ENCODE results near the gene ZNF716.

The ZNF716 gene

DNA sequence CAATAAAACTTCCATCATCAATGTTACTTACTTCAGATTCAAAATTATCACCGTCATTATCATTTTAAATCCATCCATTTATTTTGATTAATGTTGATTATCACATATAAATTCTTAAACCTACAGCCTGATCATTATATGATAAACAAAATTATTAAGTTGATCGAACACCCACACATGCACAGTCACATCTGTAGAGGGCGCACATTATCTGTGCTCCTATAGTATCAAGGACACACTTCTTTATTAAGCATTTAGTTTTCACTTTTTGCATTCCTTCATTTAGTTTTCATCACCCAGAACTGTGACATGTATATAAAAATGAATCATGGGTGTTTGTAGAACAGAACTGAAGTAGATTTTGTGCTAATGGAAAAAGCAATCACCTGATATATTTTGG, 26.2 kb upstream of the ZNF716 start:
- Histone ChIP-seq H3K36me3 (ENCODE audit: insufficient read depth, low read length) (no peaks in the 10 kb centered on the region), H3K4me3 (no peak overlapping the region), H3K27ac (no peak overlapping the region), H3K9ac (ENCODE audit: insufficient read length) (no peak overlapping the region), H3K9me3 (ENCODE audit: low read depth, low read length) (no peaks in the 10 kb centered on the region)
- DNase-seq (ENCODE audit: low read depth, low spot score) = no peak
- no peak for TF ChIP-seq POLR2AphosphoS5 (IDR thresholded peaks at IDR 0.05; ENCODE audit: borderline replicate concordance, low read depth, low read length)
- TF ChIP-seq FOXP2 (optimal IDR thresholded peaks at IDR 0.05; ENCODE audit: control extremely low read depth, extremely low read length, insufficient read depth) = no peak
- no peak for TF ChIP-seq EZH2 (IDR thresholded peaks at IDR 0.05)

DNA sequence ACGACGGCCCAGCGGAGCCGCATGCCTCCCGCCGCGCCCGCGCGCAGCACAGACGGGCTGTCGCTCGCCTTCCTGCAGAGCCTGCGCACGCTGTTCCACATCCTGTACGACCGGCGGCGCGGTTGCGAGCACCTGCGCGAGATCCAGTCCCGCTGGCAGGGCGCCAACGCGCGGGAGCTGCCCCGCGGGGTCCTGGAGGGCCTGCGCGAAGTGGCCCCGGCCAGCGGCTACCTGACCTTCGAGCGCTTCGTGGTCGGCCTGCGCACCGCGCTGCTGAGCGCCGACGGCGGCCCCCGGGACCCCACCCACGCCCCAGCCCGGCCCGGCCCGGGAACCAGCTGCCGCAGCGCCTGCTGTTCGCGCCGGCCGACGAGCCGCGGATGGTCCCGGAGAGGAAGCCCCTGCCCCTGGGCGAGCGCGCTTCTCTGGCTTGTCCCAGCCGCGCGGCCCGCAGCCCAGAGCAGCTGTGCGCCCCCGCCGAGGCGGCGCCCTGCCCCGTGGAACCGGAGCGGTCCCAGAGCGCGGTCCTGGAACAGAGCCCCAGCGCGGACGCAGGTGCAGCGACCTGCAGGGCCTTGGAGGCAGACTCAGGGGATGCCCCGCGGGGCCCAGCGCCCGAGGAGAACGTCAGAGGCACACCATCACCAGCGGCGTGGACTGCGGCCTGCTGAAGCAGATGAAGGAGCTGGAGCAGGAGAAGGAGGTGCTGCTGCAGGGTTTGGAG, 25.3 kb upstream of the ZNF716 start:
- DNase-seq (ENCODE audit: low read depth, low spot score) = no peak
- no peak overlapping the region for H3K27ac ChIP-seq
- TF ChIP-seq POLR2AphosphoS5 (IDR thresholded peaks at IDR 0.05; ENCODE audit: borderline replicate concordance, low read depth, low read length) (no peak), EZH2 (IDR thresholded peaks at IDR 0.05) (no peak), FOXP2 (optimal IDR thresholded peaks at IDR 0.05; ENCODE audit: control extremely low read depth, extremely low read length, insufficient read depth) (no peak)
- no peaks in the 10 kb centered on the region for H3K9me3 ChIP-seq (ENCODE audit: low read depth, low read length)
- H3K36me3 ChIP-seq (ENCODE audit: insufficient read depth, low read length) = no peaks in the 10 kb centered on the region
- no peak overlapping the region for H3K4me3 ChIP-seq
- H3K9ac ChIP-seq (ENCODE audit: insufficient read length) = no peak overlapping the region

DNA sequence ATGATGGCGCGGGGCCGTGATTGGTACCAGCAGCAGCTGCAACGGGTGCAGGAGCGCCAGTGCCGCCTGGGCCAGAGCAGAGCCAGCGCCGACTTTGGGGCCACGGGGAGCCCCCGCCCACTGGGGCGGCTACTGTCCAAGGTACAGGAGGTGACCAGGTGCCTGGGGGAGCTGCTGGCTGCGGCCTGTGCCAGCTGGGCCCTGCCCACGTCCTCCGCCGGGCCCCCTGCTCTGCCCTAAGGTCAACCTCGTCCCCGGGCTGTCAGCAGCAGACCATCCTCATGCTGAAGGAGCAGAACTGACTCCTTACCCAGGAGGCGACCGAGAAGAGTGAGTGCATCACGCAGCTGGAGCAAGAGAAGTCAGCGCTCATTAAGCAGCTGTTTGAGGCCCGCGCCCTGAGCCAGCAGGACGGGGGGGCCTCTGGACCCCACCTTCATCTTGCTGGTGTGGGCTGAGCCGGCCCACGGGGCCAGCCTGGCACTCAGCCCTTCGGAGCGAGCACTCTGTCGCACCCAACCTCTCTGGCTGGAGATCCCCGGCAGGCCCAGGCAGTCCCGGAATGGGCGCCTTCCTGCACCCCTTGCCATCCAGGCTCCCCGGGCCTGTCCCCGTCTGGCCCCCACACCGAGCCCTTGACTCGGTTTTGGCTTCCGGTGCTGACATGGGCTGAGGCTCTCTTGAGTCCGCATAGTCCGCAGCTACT, 24.6 kb upstream of the ZNF716 start:
- TF ChIP-seq FOXP2 (optimal IDR thresholded peaks at IDR 0.05; ENCODE audit: control extremely low read depth, extremely low read length, insufficient read depth) (no peak), EZH2 (IDR thresholded peaks at IDR 0.05) (no peak), POLR2AphosphoS5 (IDR thresholded peaks at IDR 0.05; ENCODE audit: borderline replicate concordance, low read depth, low read length) (no peak)
- H3K9me3 ChIP-seq (ENCODE audit: low read depth, low read length) = no peaks in the 10 kb centered on the region
- no peaks in the 10 kb centered on the region for H3K36me3 ChIP-seq (ENCODE audit: insufficient read depth, low read length)
- no peak overlapping the region for H3K4me3 ChIP-seq
- H3K27ac ChIP-seq = no peak overlapping the region
- no peak for DNase-seq (ENCODE audit: low read depth, low spot score)
- H3K9ac ChIP-seq (ENCODE audit: insufficient read length) = no peak overlapping the region

GRCh38 chr7:57425969-57426628, 23.9 kb upstream of the ZNF716 start:
- Histone ChIP-seq H3K36me3 (ENCODE audit: insufficient read depth, low read length) (no peaks in the 10 kb centered on the region), H3K27ac (no peak overlapping the region), H3K9ac (ENCODE audit: insufficient read length) (no peak overlapping the region), H3K9me3 (ENCODE audit: low read depth, low read length) (no peaks in the 10 kb centered on the region), H3K4me3 (no peak overlapping the region)
- no peak for TF ChIP-seq FOXP2 (optimal IDR thresholded peaks at IDR 0.05; ENCODE audit: control extremely low read depth, extremely low read length, insufficient read depth)
- no peak for DNase-seq (ENCODE audit: low read depth, low spot score)

GRCh38 chr7:57426629-57427003, 23.4 kb upstream of the ZNF716 start:
- TF ChIP-seq EZH2 (IDR thresholded peaks at IDR 0.05) = no peak
- no peak for TF ChIP-seq POLR2AphosphoS5 (IDR thresholded peaks at IDR 0.05; ENCODE audit: borderline replicate concordance, low read depth, low read length)
- TF ChIP-seq FOXP2 (optimal IDR thresholded peaks at IDR 0.05; ENCODE audit: control extremely low read depth, extremely low read length, insufficient read depth) = no peak
- H3K4me3 ChIP-seq = no peak overlapping the region
- no peaks in the 10 kb centered on the region for H3K9me3 ChIP-seq (ENCODE audit: low read depth, low read length)
- H3K36me3 ChIP-seq (ENCODE audit: insufficient read depth, low read length) = no peaks in the 10 kb centered on the region
- DNase-seq (ENCODE audit: low read depth, low spot score) = no peak
- H3K9ac ChIP-seq (ENCODE audit: insufficient read length) = no peak overlapping the region
- H3K27ac ChIP-seq = no peak overlapping the region

GRCh38 chr7:57427146-57427545, 22.8 kb upstream of the ZNF716 start:
- no peak for DNase-seq (ENCODE audit: low read depth, low spot score)
- Histone ChIP-seq H3K27ac (no peak overlapping the region), H3K4me3 (no peak overlapping the region), H3K36me3 (ENCODE audit: insufficient read depth, low read length) (no peaks in the 10 kb centered on the region), H3K9me3 (ENCODE audit: low read depth, low read length) (no peaks in the 10 kb centered on the region), H3K9ac (ENCODE audit: insufficient read length) (no peak overlapping the region)
- no peak for TF ChIP-seq FOXP2 (optimal IDR thresholded peaks at IDR 0.05; ENCODE audit: control extremely low read depth, extremely low read length, insufficient read depth)
- TF ChIP-seq EZH2 (IDR thresholded peaks at IDR 0.05) = no peak
- no peak for TF ChIP-seq POLR2AphosphoS5 (IDR thresholded peaks at IDR 0.05; ENCODE audit: borderline replicate concordance, low read depth, low read length)

DNA sequence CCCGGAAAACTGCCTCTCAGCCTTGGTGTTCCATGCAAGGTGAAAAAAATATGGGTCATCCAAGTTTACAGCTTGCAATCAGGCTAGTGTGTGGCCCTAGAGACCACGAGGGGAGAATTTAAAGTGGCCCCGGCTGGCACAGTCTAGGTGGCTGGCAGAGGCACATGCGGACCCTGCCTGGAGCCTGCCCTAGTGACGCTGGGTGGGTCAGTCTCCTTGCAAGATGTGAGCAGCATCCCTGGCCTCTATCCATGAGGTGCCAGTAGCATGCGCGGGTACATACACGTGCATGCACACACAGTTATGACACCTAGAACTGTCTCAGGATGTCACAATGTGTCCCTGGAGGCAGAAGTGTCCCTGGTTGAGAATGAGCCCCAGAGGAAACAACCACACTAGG, 22.4 kb upstream of the ZNF716 start:
- DNase-seq (ENCODE audit: low read depth, low spot score) = no peak
- Histone ChIP-seq H3K9me3 (ENCODE audit: low read depth, low read length) (no peaks in the 10 kb centered on the region), H3K27ac (no peak overlapping the region), H3K36me3 (ENCODE audit: insufficient read depth, low read length) (no peaks in the 10 kb centered on the region), H3K4me3 (no peak overlapping the region), H3K9ac (ENCODE audit: insufficient read length) (no peak overlapping the region)
- TF ChIP-seq FOXP2 (optimal IDR thresholded peaks at IDR 0.05; ENCODE audit: control extremely low read depth, extremely low read length, insufficient read depth) = no peak
- no peak for TF ChIP-seq POLR2AphosphoS5 (IDR thresholded peaks at IDR 0.05; ENCODE audit: borderline replicate concordance, low read depth, low read length)
- no peak for TF ChIP-seq EZH2 (IDR thresholded peaks at IDR 0.05)

DNA sequence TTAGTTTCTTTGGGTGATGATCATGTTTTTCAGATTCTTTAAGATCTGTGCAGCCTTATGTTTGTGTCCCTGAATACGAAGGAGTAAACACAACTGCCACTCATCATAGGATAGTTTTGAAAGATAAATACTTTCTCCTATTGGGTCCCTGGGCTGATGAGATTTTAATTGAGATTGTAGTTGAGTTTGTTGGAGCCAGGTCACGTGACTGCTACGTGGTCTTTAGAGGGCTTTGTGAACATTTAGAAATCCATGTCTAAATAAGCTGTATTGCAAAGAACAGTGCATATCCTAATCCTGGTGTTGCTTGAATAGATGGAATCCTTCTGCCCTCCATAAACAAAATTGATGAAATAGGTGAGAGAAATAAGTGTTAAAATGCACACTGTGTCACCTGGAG, 17.4 kb upstream of the ZNF716 start:
- H3K36me3 ChIP-seq (ENCODE audit: insufficient read depth, low read length) = no peaks in the 10 kb centered on the region
- TF ChIP-seq POLR2AphosphoS5 (IDR thresholded peaks at IDR 0.05; ENCODE audit: borderline replicate concordance, low read depth, low read length) (no peak), FOXP2 (optimal IDR thresholded peaks at IDR 0.05; ENCODE audit: control extremely low read depth, extremely low read length, insufficient read depth) (no peak)
- no peak overlapping the region for H3K4me3 ChIP-seq
- no peak for DNase-seq (ENCODE audit: low read depth, low spot score)
- H3K9ac ChIP-seq (ENCODE audit: insufficient read length) = no peak overlapping the region
- H3K27ac ChIP-seq = no peak overlapping the region
- H3K9me3 ChIP-seq (ENCODE audit: low read depth, low read length) = no peaks in the 10 kb centered on the region
